HG03520 (cell line): ENCODE data around the gene SLC17A4.

ENCODE experiments used
- ATAC-seq: cut with Tn5 transposase; IDR thresholded peaks from one replicate; pipeline ENCODE4 v1.9.1; 2021; ENCODE audit warnings: mild to moderate bottlenecking, moderate library complexity; ENCODE audit not compliant: unreplicated experiment

The SLC17A4 gene

GRCh38 chr6:25749837-25750236, 4.7 kb upstream of the SLC17A4 start:
- no peak for ATAC-seq

- ATAC-seq: no peak
Observed at GRCh38 chr6:25750906-25751305, 3.6 kb upstream of the SLC17A4 start.

GRCh38 chr6:25753079-25753478, 1.5 kb upstream of the SLC17A4 start:
- ATAC-seq: no peak

- ATAC-seq: no peak
Observed at GRCh38 chr6:25755483-25755882, 941 bp downstream of the SLC17A4 start.

- no peak for ATAC-seq
Observed at GRCh38 chr6:25756382-25757363, 2.1 kb downstream of the SLC17A4 start.

- ATAC-seq: no peak
Observed at GRCh38 chr6:25757936-25758642, 3.5 kb downstream of the SLC17A4 start.

- no peak for ATAC-seq
Observed at GRCh38 chr6:25764611-25765010, 10.1 kb downstream of the SLC17A4 start.

GRCh38 chr6:25768566-25768965, 14.0 kb downstream of the SLC17A4 start:
- no peak for ATAC-seq

GRCh38 chr6:25769983-25770382, 15.4 kb downstream of the SLC17A4 start:
- no peak for ATAC-seq

- no peak for ATAC-seq
Observed at GRCh38 chr6:25774120-25774715, 19.7 kb downstream of the SLC17A4 start.

- no peak for ATAC-seq
Observed at GRCh38 chr6:25777031-25777430, 22.5 kb downstream of the SLC17A4 start.

- no peak for ATAC-seq
Observed at GRCh38 chr6:25777856-25778649, 23.5 kb downstream of the SLC17A4 start.

GRCh38 chr6:25781134-25781533, 26.6 kb downstream of the SLC17A4 start:
- ATAC-seq: no peak

GRCh38 chr6:25787428-25787827, 32.9 kb downstream of the SLC17A4 start:
- no peak for ATAC-seq

GRCh38 chr6:25788305-25788922, 33.9 kb downstream of the SLC17A4 start:
- ATAC-seq: no peak

GRCh38 chr6:25789475-25789874, 34.9 kb downstream of the SLC17A4 start:
- ATAC-seq: no peak

GRCh38 chr6:25792016-25792415, 37.5 kb downstream of the SLC17A4 start:
- no peak for ATAC-seq

- ATAC-seq: no peak
Observed at GRCh38 chr6:25793970-25794369, 39.4 kb downstream of the SLC17A4 start.

- no peak for ATAC-seq
Observed at GRCh38 chr6:25794784-25795183, 40.2 kb downstream of the SLC17A4 start.

- no peak for ATAC-seq
Observed at GRCh38 chr6:25801436-25801835, 46.9 kb downstream of the SLC17A4 start.
